ENCODE data around the gene SUN1.

The SUN1 gene, protein sequence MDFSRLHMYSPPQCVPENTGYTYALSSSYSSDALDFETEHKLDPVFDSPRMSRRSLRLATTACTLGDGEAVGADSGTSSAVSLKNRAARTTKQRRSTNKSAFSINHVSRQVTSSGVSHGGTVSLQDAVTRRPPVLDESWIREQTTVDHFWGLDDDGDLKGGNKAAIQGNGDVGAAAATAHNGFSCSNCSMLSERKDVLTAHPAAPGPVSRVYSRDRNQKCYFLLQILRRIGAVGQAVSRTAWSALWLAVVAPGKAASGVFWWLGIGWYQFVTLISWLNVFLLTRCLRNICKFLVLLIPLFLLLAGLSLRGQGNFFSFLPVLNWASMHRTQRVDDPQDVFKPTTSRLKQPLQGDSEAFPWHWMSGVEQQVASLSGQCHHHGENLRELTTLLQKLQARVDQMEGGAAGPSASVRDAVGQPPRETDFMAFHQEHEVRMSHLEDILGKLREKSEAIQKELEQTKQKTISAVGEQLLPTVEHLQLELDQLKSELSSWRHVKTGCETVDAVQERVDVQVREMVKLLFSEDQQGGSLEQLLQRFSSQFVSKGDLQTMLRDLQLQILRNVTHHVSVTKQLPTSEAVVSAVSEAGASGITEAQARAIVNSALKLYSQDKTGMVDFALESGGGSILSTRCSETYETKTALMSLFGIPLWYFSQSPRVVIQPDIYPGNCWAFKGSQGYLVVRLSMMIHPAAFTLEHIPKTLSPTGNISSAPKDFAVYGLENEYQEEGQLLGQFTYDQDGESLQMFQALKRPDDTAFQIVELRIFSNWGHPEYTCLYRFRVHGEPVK

GRCh38 chr7:832167-832967, at the start of gene SUN1:
Gene SUN1 (plus strand): TSS chr7:832476. CDS start chr7:832525, 49 bp downstream.
- H3K4me1 ChIP-seq (ENCODE audit: control insufficient read depth in 2 of 2, insufficient read depth in 2 of 2, low read length in 2 of 2), result peaks cover 27 to 35% of the 10 kb centered on the region in 2 donors
- peak within 1 kb of the TSS; percentile 69 to 75 for H3K27ac ChIP-seq (ENCODE audit: low read depth in 2 of 2, low read length in 2 of 2)
- H3K4me3 ChIP-seq (ENCODE audit: low read length in 2 of 2), result peak within 1 kb of the TSS; percentile 11 to 52

GRCh38 chr7:782718-783449, 49.4 kb upstream of the SUN1 start:
- peaks cover 31 to 38% of the 10 kb centered on the region in 2 donors for H3K36me3 ChIP-seq (ENCODE audit: control insufficient read depth in 2 of 2, insufficient read depth in 2 of 2, low read length in 2 of 2)
- no peaks in the 10 kb centered on the region for H3K4me1 ChIP-seq (ENCODE audit: control insufficient read depth in 2 of 2, insufficient read depth in 2 of 2, low read length in 2 of 2)
- no peaks in the 10 kb centered on the region for H3K27me3 ChIP-seq (ENCODE audit: control insufficient read depth in 2 of 2, insufficient read depth in 2 of 2, low read length in 2 of 2)
- H3K9ac ChIP-seq (ENCODE audit: low read depth in 1 of 2, low read length in 2 of 2), result no peak overlapping the region
- no peak overlapping the region for H3K4me3 ChIP-seq (ENCODE audit: low read length in 2 of 2)
- H3K27ac ChIP-seq (ENCODE audit: low read depth in 2 of 2, low read length in 2 of 2), result no peak overlapping the region
- H3K9me3 ChIP-seq (ENCODE audit: control insufficient read depth in 2 of 2, low read length in 2 of 2), result no peaks in the 10 kb centered on the region

More at GRCh38 chr7:832167-832967, at the start of gene SUN1:
- Histone ChIP-seq H3K27me3 (ENCODE audit: control insufficient read depth in 2 of 2, insufficient read depth in 2 of 2, low read length in 2 of 2) (no peaks in the 10 kb centered on the region), H3K9me3 (ENCODE audit: control insufficient read depth in 2 of 2, low read length in 2 of 2) (no peaks in the 10 kb centered on the region), H3K36me3 (ENCODE audit: control insufficient read depth in 2 of 2, insufficient read depth in 2 of 2, low read length in 2 of 2) (peaks cover 5 to 10% of the 10 kb centered on the region in 2 donors), H3K9ac (ENCODE audit: low read depth in 1 of 2, low read length in 2 of 2) (peak within 1 kb of the TSS; percentile 9 to 49)

DNA sequence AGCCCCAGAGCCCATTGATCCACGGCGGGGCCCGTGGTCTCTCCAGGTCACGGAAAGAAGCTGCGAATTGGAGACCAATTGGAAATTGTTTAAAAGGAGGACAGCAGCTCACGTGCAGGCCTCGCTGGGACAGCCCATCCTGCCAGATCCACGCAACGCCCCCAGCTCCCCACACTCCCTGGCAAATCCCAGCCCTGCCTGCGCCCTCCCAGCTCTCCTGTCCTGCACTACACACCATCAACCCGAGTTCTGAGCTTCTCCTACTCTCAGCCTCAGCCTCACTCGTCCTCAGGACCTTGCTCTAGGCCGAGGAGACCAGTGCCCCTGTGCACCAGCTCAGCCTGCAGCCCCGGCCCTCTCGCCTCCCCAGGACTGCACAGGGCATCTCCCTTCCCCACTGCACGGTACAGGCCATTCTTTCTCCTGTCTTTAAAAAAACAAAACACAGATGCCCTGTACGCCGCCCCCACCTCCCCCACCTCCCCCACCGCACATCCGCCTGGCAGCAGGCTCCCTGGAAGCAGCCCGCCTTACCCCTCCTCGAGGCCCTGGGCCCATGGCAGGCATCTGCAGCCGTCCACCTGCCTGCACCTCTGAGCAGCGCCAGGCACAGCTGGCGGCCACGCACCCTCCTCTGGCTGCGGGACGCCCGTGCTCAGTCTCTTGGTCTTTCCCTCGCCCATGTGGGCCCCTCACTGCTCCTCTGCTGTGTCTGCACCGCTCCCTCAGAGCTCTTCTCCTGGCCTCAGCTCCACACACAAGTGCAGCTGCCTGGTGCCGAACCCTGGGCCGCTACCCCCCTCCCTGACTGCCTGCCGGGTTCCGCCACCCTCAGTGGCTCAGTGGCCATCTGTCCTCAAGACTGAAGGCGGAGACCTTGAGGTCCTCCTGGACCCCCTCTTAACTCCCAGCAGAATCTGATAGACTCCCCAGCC, 48.5 kb upstream of the SUN1 start:
- Histone ChIP-seq H3K27me3 (ENCODE audit: control insufficient read depth in 2 of 2, insufficient read depth in 2 of 2, low read length in 2 of 2) (no peaks in the 10 kb centered on the region), H3K27ac (ENCODE audit: low read depth in 2 of 2, low read length in 2 of 2) (no peak overlapping the region), H3K4me3 (ENCODE audit: low read length in 2 of 2) (no peak overlapping the region), H3K4me1 (ENCODE audit: control insufficient read depth in 2 of 2, insufficient read depth in 2 of 2, low read length in 2 of 2) (no peaks in the 10 kb centered on the region), H3K9ac (ENCODE audit: low read depth in 1 of 2, low read length in 2 of 2) (no peak overlapping the region), H3K9me3 (ENCODE audit: control insufficient read depth in 2 of 2, low read length in 2 of 2) (no peaks in the 10 kb centered on the region), H3K36me3 (ENCODE audit: control insufficient read depth in 2 of 2, insufficient read depth in 2 of 2, low read length in 2 of 2) (peaks cover 30 to 31% of the 10 kb centered on the region in 2 donors)

DNA sequence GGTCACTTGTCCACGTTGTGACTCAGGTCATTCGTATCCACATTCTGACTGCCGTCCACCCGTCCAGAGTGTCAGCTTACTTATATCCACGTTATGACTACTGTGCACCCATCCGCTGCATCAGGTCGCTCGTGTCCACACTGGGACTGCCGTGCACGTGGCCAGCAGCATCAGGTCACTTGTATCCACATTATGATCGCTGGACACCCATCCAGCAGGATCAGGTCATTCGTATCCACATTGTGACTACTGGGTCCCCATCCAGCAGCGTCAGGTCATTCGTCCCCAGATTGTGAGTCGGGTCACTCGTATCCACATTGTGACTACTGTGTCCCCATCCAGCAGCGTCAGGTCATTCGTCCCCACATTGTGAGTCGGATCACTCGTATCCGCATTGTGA, 47.3 kb upstream of the SUN1 start:
- H3K9ac ChIP-seq (ENCODE audit: low read depth in 1 of 2, low read length in 2 of 2), result no peak overlapping the region
- H3K4me3 ChIP-seq (ENCODE audit: low read length in 2 of 2), result no peak overlapping the region
- no peak overlapping the region for H3K27ac ChIP-seq (ENCODE audit: low read depth in 2 of 2, low read length in 2 of 2)
- no peaks in the 10 kb centered on the region for H3K27me3 ChIP-seq (ENCODE audit: control insufficient read depth in 2 of 2, insufficient read depth in 2 of 2, low read length in 2 of 2)
- H3K4me1 ChIP-seq (ENCODE audit: control insufficient read depth in 2 of 2, insufficient read depth in 2 of 2, low read length in 2 of 2), result no peaks in the 10 kb centered on the region
- peaks cover 25 to 30% of the 10 kb centered on the region in 2 donors for H3K36me3 ChIP-seq (ENCODE audit: control insufficient read depth in 2 of 2, insufficient read depth in 2 of 2, low read length in 2 of 2)
- no peaks in the 10 kb centered on the region for H3K9me3 ChIP-seq (ENCODE audit: control insufficient read depth in 2 of 2, low read length in 2 of 2)

- Histone ChIP-seq H3K27me3 (ENCODE audit: control insufficient read depth in 2 of 2, insufficient read depth in 2 of 2, low read length in 2 of 2) (no peaks in the 10 kb centered on the region), H3K27ac (ENCODE audit: low read depth in 2 of 2, low read length in 2 of 2) (no peak overlapping the region), H3K4me1 (ENCODE audit: control insufficient read depth in 2 of 2, insufficient read depth in 2 of 2, low read length in 2 of 2) (no peaks in the 10 kb centered on the region), H3K36me3 (ENCODE audit: control insufficient read depth in 2 of 2, insufficient read depth in 2 of 2, low read length in 2 of 2) (peaks cover 23 to 29% of the 10 kb centered on the region in 2 donors), H3K4me3 (ENCODE audit: low read length in 2 of 2) (no peak overlapping the region), H3K9me3 (ENCODE audit: control insufficient read depth in 2 of 2, low read length in 2 of 2) (no peaks in the 10 kb centered on the region), H3K9ac (ENCODE audit: low read depth in 1 of 2, low read length in 2 of 2) (no peak overlapping the region)
These were observed 46.9 kb upstream of the SUN1 start for GRCh38 chr7:785416-785815.

DNA sequence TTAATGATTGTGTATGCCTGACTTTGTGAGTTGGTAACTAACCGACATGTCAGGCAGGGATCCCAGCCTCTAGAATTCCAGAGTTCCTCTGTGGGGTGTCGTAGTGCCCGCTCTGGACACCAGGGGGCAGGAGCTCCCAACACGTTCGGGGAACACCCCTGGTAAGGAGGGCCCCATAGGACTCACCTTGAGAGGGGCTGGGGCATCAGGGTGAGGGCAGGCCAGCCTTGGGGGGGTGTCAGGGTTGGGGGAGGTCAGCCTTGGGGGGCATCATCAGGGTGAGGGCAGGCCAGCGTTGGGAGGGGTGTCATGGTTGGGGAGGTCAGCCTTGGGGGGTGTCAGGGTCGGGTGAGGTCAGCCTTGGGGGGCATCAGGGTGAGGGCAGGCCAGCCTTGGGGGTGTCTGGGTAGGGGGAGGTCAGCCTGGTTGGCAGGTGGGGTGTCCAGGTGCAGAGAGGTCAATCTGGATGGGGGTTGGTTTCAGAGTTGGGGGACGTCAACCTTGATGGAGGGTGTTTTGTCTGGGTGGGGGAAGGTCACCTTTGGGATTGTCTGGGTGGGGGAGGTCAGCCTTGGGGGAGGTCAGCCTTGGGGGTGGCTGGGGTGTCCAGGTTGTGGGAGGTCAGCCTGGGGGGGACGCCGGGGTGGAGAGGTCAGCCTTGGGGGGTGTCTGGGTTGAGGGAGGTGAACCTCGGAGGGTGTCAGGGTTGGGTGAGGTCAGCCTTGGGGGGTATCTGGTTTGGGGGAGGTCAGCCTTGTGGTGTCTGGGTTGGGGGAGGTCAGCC, 45.6 kb upstream of the SUN1 start:
- Histone ChIP-seq H3K9me3 (ENCODE audit: control insufficient read depth in 2 of 2, low read length in 2 of 2) (no peaks in the 10 kb centered on the region), H3K9ac (ENCODE audit: low read depth in 1 of 2, low read length in 2 of 2) (no peak overlapping the region), H3K27me3 (ENCODE audit: control insufficient read depth in 2 of 2, insufficient read depth in 2 of 2, low read length in 2 of 2) (no peaks in the 10 kb centered on the region), H3K4me3 (ENCODE audit: low read length in 2 of 2) (no peak overlapping the region), H3K36me3 (ENCODE audit: control insufficient read depth in 2 of 2, insufficient read depth in 2 of 2, low read length in 2 of 2) (peaks cover 22 to 27% of the 10 kb centered on the region in 2 donors), H3K27ac (ENCODE audit: low read depth in 2 of 2, low read length in 2 of 2) (no peak overlapping the region), H3K4me1 (ENCODE audit: control insufficient read depth in 2 of 2, insufficient read depth in 2 of 2, low read length in 2 of 2) (no peaks in the 10 kb centered on the region)

- Histone ChIP-seq H3K9ac (ENCODE audit: low read depth in 1 of 2, low read length in 2 of 2) (no peak overlapping the region), H3K4me1 (ENCODE audit: control insufficient read depth in 2 of 2, insufficient read depth in 2 of 2, low read length in 2 of 2) (no peaks in the 10 kb centered on the region), H3K27me3 (ENCODE audit: control insufficient read depth in 2 of 2, insufficient read depth in 2 of 2, low read length in 2 of 2) (no peaks in the 10 kb centered on the region), H3K9me3 (ENCODE audit: control insufficient read depth in 2 of 2, low read length in 2 of 2) (no peaks in the 10 kb centered on the region), H3K4me3 (ENCODE audit: low read length in 2 of 2) (no peak overlapping the region), H3K36me3 (ENCODE audit: control insufficient read depth in 2 of 2, insufficient read depth in 2 of 2, low read length in 2 of 2) (peaks cover 21 to 22% of the 10 kb centered on the region in 2 donors), H3K27ac (ENCODE audit: low read depth in 2 of 2, low read length in 2 of 2) (no peak overlapping the region)
These were observed 44.7 kb upstream of the SUN1 start for GRCh38 chr7:787332-788240.

GRCh38 chr7:791519-791918, 40.8 kb upstream of the SUN1 start:
- Histone ChIP-seq H3K27me3 (ENCODE audit: control insufficient read depth in 2 of 2, insufficient read depth in 2 of 2, low read length in 2 of 2) (no peaks in the 10 kb centered on the region), H3K4me3 (ENCODE audit: low read length in 2 of 2) (no peak overlapping the region), H3K9me3 (ENCODE audit: control insufficient read depth in 2 of 2, low read length in 2 of 2) (no peaks in the 10 kb centered on the region), H3K27ac (ENCODE audit: low read depth in 2 of 2, low read length in 2 of 2) (no peak overlapping the region), H3K9ac (ENCODE audit: low read depth in 1 of 2, low read length in 2 of 2) (no peak overlapping the region), H3K36me3 (ENCODE audit: control insufficient read depth in 2 of 2, insufficient read depth in 2 of 2, low read length in 2 of 2) (peaks cover 0 to 3% of the 10 kb centered on the region in 2 donors), H3K4me1 (ENCODE audit: control insufficient read depth in 2 of 2, insufficient read depth in 2 of 2, low read length in 2 of 2) (peaks cover 0 to 4% of the 10 kb centered on the region in 2 donors)

Measured in mucosa of rectum (tissue), 2 donors.